SH-SY5Y (cell line): ENCODE measurements around the gene NPAS2.

Experiments used
- GATA2 ChIP-seq: IDR thresholded peaks from 2 replicates; pipeline ENCODE4 v1.6.1; 2011; ENCODE audit warnings: mild to moderate bottlenecking, low read depth, low read length
- GATA3 ChIP-seq: IDR thresholded peaks from 2 replicates; pipeline ENCODE4 v1.6.1; 2011; ENCODE audit warnings: low read depth, mild to moderate bottlenecking, low read length, moderate library complexity

- TF ChIP-seq GATA2 (no peak), GATA3 (no peak)
Measured at GRCh38 chr2:100855606-100856005, 35.7 kb downstream of the NPAS2 start.
